Trophoblast cell (in vitro differentiated cells and primary cell): Measurements from ENCODE around the gene ZBTB20.

Experiments used
- DNase-seq, 2 donors: peaks; one replicate each; pipeline ENCODE4 v3.0.0-alpha.2; 2016
- H2AFZ ChIP-seq: 2 replicates; pipeline ENCODE4 v1.6.1; 2013; ENCODE audit warnings: low read length, moderate library complexity, mild to moderate bottlenecking; ENCODE audit not compliant: insufficient read depth, poor library complexity
- H2AK5ac ChIP-seq: 2 replicates; pipeline ENCODE4 v1.6.1; 2013; ENCODE audit warnings: mild to moderate bottlenecking, low read length
- H2BK120ac ChIP-seq: 2 replicates; pipeline ENCODE4 v1.6.1; 2013; ENCODE audit warnings: low read length, mild to moderate bottlenecking, moderate library complexity; ENCODE audit not compliant: insufficient read depth, poor library complexity
- H2BK12ac ChIP-seq: 2 replicates; pipeline ENCODE4 v1.6.1; 2013; ENCODE audit warnings: mild to moderate bottlenecking, low read length, moderate library complexity
- H2BK5ac ChIP-seq: 2 replicates; pipeline ENCODE4 v1.6.1; 2013; ENCODE audit warnings: low read length, low read depth, moderate library complexity, mild to moderate bottlenecking; ENCODE audit not compliant: poor library complexity
- H3K14ac ChIP-seq: 2 replicates; pipeline ENCODE4 v1.6.1; 2013; ENCODE audit warnings: mild to moderate bottlenecking, low read length
- H3K18ac ChIP-seq: 2 replicates; pipeline ENCODE4 v1.6.1; 2013; ENCODE audit warnings: mild to moderate bottlenecking, low read length
- H3K23ac ChIP-seq: 2 replicates; pipeline ENCODE4 v1.6.1; 2013; ENCODE audit warnings: low read length
- H3K27ac ChIP-seq: 2 replicates; pipeline ENCODE4 v1.5.1; 2013; ENCODE audit warnings: low read depth, mild to moderate bottlenecking, inconsistent platforms, low read length, moderate library complexity
- H3K27me3 ChIP-seq: 2 replicates; pipeline ENCODE4 v1.6.1; 2013; ENCODE audit warnings: inconsistent platforms, mild to moderate bottlenecking, low read length, moderate library complexity; ENCODE audit not compliant: insufficient read depth
- H3K36me3 ChIP-seq, 2 experiments: 1 replicate in 1 of 2; 2 replicates in 1 of 2; pipeline ENCODE4 v1.6.1; 2013; ENCODE audit warnings: low read length in 2 of 2, mild to moderate bottlenecking in 2 of 2, moderate library complexity in 1 of 2; ENCODE audit not compliant: insufficient read depth in 2 of 2, control insufficient read depth in 1 of 2
- H3K4ac ChIP-seq: 2 replicates; pipeline ENCODE4 v1.6.1; 2013; ENCODE audit warnings: low read depth, mild to moderate bottlenecking, low read length, moderate library complexity
- H3K4me1 ChIP-seq, 2 experiments: 1 replicate in 1 of 2; 2 replicates in 1 of 2; pipeline ENCODE4 v1.6.1; 2013; ENCODE audit warnings: low read length in 2 of 2, mild to moderate bottlenecking in 2 of 2, moderate library complexity in 1 of 2; ENCODE audit not compliant: insufficient read depth in 2 of 2, control insufficient read depth in 1 of 2
- H3K4me2 ChIP-seq: 2 replicates; pipeline ENCODE4 v1.6.1; 2013; ENCODE audit warnings: inconsistent platforms, mild to moderate bottlenecking, low read length, moderate library complexity
- H3K4me3 ChIP-seq: 2 replicates; pipeline ENCODE4 v1.5.1; 2013; ENCODE audit warnings: mild to moderate bottlenecking, low read depth, low read length, inconsistent platforms
- H3K79me1 ChIP-seq: one replicate; pipeline ENCODE4 v1.6.1; 2013; ENCODE audit warnings: low read length
- H3K79me2 ChIP-seq: 2 replicates; pipeline ENCODE4 v1.6.1; 2013; ENCODE audit warnings: low read length, mild to moderate bottlenecking; ENCODE audit not compliant: control insufficient read depth, insufficient read depth, poor library complexity
- H3K9ac ChIP-seq: 2 replicates; pipeline ENCODE4 v1.6.1; 2013; ENCODE audit warnings: mild to moderate bottlenecking, low read length
- H3K9me3 ChIP-seq: 2 replicates; pipeline ENCODE4 v1.6.1; 2013; ENCODE audit warnings: low read depth, mild to moderate bottlenecking, control low read depth, inconsistent platforms, low read length; ENCODE audit not compliant: insufficient read depth
- H4K12ac ChIP-seq: 2 replicates; pipeline ENCODE4 v1.6.1; 2013; ENCODE audit warnings: low read depth, mild to moderate bottlenecking, low read length, moderate library complexity
- H4K8ac ChIP-seq: 2 replicates; pipeline ENCODE4 v1.6.1; 2013; ENCODE audit warnings: low read depth, mild to moderate bottlenecking, low read length, moderate library complexity
- H4K91ac ChIP-seq: one replicate; pipeline ENCODE4 v1.6.1; 2013; ENCODE audit warnings: low read depth, mild to moderate bottlenecking, low read length, moderate library complexity
- WGBS: extraction: QIAGEN DNeasy Blood & Tissue Kit; methylation state at CpG from one replicate; pipeline ENCODE4 v1.1.7; 2013; ENCODE audit warnings: missing lambda C conversion rate; ENCODE audit not compliant: insufficient read length, insufficient coverage; ENCODE audit errors: extremely low coverage; 5-methylcytosine and 5-hydroxymethylcytosine counted together

The ZBTB20 gene

DNA sequence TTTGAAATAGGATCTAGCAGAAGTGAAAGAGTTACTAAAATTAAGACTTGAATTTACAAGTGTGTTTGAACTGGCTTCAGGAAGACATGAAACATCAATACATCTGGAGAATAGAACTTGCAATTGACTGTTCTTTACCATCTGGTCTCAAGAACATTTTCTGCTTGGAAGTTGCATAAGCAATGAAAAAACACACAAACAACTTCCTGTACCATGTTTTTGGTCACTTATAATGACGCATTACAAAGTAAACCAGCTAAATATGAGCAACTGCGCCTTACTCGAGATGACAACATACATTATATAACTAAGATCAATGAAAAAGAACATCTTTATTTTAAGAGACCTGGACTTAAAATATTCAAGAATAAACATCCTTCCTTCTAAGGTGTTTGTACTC is 740.8 kb downstream of the ZBTB20 start:
- Histone ChIP-seq H4K12ac (no peak overlapping the region), H4K8ac (no peak overlapping the region), H3K4me3 (no peak overlapping the region), H3K18ac (no peak overlapping the region), H3K36me3 (no peaks in the 10 kb centered on the region), H3K4me1 (peaks cover 3 to 9% of the 10 kb centered on the region in 2 experiments), H2BK120ac (no peak overlapping the region), H2AK5ac (no peak overlapping the region), H3K79me2 (no peaks in the 10 kb centered on the region), H2AFZ (no peak overlapping the region), H2BK5ac (no peak overlapping the region), H3K4me2 (no peak overlapping the region), H3K79me1 (peaks cover 7% of the 10 kb centered on the region), H4K91ac (no peak overlapping the region), H3K9me3 (no peaks in the 10 kb centered on the region), H3K4ac (no peak overlapping the region), H3K14ac (no peak overlapping the region), H3K27ac (no peak overlapping the region), H3K9ac (no peak overlapping the region), H2BK12ac (no peak overlapping the region), H3K27me3 (no peaks in the 10 kb centered on the region), H3K23ac (no peak overlapping the region)
- WGBS, result no CpG with 5 or more reads among the region's 3 CpGs
- DNase-seq, result no peak

DNA sequence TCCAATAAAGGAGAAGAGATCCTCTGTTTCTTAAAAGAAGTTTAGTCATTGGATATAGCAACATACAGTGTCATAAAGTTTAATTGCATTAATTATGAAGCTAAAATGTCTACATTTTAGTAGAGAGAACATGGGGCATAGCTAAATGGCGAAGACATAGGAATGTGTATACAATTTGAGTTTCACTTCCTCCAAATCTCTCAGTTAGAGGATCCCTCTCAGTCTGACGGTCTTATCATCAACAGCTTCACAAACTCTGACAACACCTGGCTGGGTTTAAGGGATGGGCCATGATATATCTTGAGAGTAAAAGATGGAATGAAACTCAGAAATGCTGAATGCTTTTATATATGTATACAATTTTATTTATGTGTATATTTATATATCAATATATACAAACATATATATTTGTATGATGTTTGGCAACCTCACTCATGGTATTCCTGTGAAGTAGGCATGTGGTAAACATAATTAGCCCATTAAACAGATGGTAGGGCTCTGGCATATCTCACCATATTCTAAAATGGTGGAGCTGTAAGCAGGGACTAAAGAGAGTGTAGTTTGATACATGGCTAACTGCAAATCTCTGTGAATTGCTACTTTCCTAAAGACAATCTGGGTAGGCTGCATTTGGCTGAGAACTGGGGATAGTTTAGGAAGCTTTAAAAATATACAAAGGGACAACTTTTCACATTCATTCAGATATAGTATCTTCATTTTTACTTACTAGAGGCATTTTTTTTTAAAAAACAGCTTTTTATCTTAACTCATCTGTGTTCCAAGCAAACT is 741.7 kb downstream of the ZBTB20 start:
- Histone ChIP-seq H3K9me3 (no peaks in the 10 kb centered on the region), H2BK5ac (no peak overlapping the region), H3K14ac (no peak overlapping the region), H3K4me2 (no peak overlapping the region), H3K79me1 (peaks cover 6% of the 10 kb centered on the region), H3K4me3 (no peak overlapping the region), H4K12ac (no peak overlapping the region), H2AFZ (no peak overlapping the region), H3K4ac (no peak overlapping the region), H3K23ac (no peak overlapping the region), H3K9ac (no peak overlapping the region), H3K27me3 (no peaks in the 10 kb centered on the region), H3K4me1 (peaks cover 4 to 6% of the 10 kb centered on the region in 2 experiments), H2BK12ac (no peak overlapping the region), H3K79me2 (no peaks in the 10 kb centered on the region), H3K27ac (no peak overlapping the region), H4K91ac (no peak overlapping the region), H2AK5ac (no peak overlapping the region), H3K36me3 (no peaks in the 10 kb centered on the region), H2BK120ac (no peak overlapping the region), H4K8ac (no peak overlapping the region), H3K18ac (no peak overlapping the region)
- no CpG with 5 or more reads among the region's 2 CpGs for WGBS
- no peak for DNase-seq

DNA sequence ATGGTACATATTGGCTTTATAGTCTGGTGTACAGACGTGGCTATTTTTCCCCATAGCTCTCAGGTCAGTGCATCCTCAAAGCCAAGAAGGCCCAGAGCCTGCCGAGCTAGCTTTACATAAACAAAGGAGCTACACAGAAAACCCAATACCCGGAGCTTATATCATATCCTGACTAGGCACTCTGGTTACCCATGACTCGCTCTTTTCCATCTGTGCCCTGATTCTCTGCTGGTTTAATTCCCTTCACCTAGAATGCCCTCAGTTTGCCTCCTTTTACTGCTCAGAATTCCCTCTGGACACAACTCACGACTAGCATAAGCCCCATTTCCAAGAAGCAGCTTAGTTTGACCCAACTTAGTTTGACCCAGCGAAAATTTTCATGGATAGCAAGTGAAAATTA is 742.5 kb downstream of the ZBTB20 start:
- no peak overlapping the region for H3K4me3 ChIP-seq
- H3K9me3 ChIP-seq, result no peaks in the 10 kb centered on the region
- peak overlapping the region; percentile 19 for H2BK5ac ChIP-seq
- peak overlapping the region; percentile 82 for H2BK120ac ChIP-seq
- no peak overlapping the region for H4K12ac ChIP-seq
- DNase-seq, result no peak
- H2BK12ac ChIP-seq, result peak overlapping the region; percentile 87
- no peak overlapping the region for H2AFZ ChIP-seq
- H3K27ac ChIP-seq, result no peak overlapping the region
- H3K27me3 ChIP-seq, result no peaks in the 10 kb centered on the region
- peaks cover 8% of the 10 kb centered on the region for H3K79me1 ChIP-seq
- peak overlapping the region; percentile 35 for H4K91ac ChIP-seq
- H3K4me2 ChIP-seq, result no peak overlapping the region
- H3K4me1 ChIP-seq, result peaks cover 6 to 8% of the 10 kb centered on the region in 2 experiments
- H3K79me2 ChIP-seq, result no peaks in the 10 kb centered on the region
- no peak overlapping the region for H3K23ac ChIP-seq
- no peak overlapping the region for H3K18ac ChIP-seq
- H3K4ac ChIP-seq, result no peak overlapping the region
- H3K36me3 ChIP-seq, result no peaks in the 10 kb centered on the region
- no CpG with 5 or more reads among the region's 6 CpGs for WGBS
- peak overlapping the region; percentile 53 for H4K8ac ChIP-seq
- H3K9ac ChIP-seq, result no peak overlapping the region
- H3K14ac ChIP-seq, result no peak overlapping the region
- H2AK5ac ChIP-seq, result no peak overlapping the region

DNA sequence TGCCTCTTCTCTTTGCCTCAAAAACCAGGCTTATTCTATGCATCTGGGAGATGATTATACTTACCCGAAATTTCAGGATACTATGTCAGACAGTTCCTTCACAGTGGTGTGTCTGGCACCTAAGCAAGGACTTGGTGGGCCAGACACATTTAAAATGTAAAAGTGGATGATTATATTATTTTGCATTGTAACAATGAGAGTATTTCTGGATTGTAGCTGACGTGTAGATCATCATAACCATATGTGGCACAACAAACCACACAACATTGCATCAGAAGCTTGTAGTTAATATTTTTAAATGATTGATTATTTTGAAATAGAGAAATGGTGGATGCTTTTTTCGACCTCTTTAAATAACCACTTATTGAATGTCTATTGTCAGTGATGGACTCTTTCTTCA is 744.2 kb downstream of the ZBTB20 start:
- no CpG with 5 or more reads among the region's 3 CpGs for WGBS

More for the DNA sequence above, 744.2 kb downstream of the ZBTB20 start:
- no peak overlapping the region for H2BK120ac ChIP-seq
- H3K4me3 ChIP-seq, result no peak overlapping the region
- H3K14ac ChIP-seq, result no peak overlapping the region
- no peaks in the 10 kb centered on the region for H3K36me3 ChIP-seq
- H3K4me1 ChIP-seq, result peaks cover 6 to 8% of the 10 kb centered on the region in 2 experiments
- no peak overlapping the region for H3K4ac ChIP-seq
- no peak for DNase-seq
- H2AK5ac ChIP-seq, result no peak overlapping the region
- no peak overlapping the region for H2BK5ac ChIP-seq
- no peak overlapping the region for H3K23ac ChIP-seq
- no peak overlapping the region for H3K27ac ChIP-seq
- H3K9me3 ChIP-seq, result no peaks in the 10 kb centered on the region
- H3K4me2 ChIP-seq, result no peak overlapping the region
- H3K79me1 ChIP-seq, result peaks cover 11% of the 10 kb centered on the region
- no peak overlapping the region for H4K91ac ChIP-seq
- no peak overlapping the region for H3K9ac ChIP-seq
- no peak overlapping the region for H4K12ac ChIP-seq
- H3K18ac ChIP-seq, result no peak overlapping the region
- H3K27me3 ChIP-seq, result no peaks in the 10 kb centered on the region
- no peaks in the 10 kb centered on the region for H3K79me2 ChIP-seq
- H4K8ac ChIP-seq, result no peak overlapping the region
- H2AFZ ChIP-seq, result no peak overlapping the region
- peak overlapping the region; percentile 50 for H2BK12ac ChIP-seq
